ENCODE measurements around the gene RYR3.

DNA sequence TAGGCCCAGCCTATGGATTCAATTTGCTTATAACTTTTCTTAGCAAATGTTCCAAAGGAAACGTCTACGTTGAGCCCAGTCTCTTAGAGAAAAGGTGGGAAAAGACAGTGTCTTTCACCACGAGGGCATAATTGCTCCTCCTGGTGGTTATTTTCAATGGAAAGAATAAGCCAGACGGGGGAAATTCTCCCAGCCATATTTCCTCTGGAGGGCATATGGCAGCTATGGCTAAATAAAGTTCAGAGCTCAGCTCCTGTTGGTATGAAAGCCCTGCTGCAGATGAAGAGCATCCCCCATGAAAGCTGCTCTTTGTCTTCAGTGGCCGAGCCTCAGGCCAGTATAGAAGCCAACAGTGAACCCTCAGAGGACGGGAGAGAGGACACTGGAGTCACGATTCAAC is 297.9 kb downstream of the RYR3 start:
- TF ChIP-seq, protein P1, sequence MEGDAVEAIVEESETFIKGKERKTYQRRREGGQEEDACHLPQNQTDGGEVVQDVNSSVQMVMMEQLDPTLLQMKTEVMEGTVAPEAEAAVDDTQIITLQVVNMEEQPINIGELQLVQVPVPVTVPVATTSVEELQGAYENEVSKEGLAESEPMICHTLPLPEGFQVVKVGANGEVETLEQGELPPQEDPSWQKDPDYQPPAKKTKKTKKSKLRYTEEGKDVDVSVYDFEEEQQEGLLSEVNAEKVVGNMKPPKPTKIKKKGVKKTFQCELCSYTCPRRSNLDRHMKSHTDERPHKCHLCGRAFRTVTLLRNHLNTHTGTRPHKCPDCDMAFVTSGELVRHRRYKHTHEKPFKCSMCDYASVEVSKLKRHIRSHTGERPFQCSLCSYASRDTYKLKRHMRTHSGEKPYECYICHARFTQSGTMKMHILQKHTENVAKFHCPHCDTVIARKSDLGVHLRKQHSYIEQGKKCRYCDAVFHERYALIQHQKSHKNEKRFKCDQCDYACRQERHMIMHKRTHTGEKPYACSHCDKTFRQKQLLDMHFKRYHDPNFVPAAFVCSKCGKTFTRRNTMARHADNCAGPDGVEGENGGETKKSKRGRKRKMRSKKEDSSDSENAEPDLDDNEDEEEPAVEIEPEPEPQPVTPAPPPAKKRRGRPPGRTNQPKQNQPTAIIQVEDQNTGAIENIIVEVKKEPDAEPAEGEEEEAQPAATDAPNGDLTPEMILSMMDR (IDR thresholded peaks at IDR 0.05) = 0 out of 2 replicates have a peak, but pooled peaks have one; percentile 13
- no peak for TF ChIP-seq ZFX (IDR thresholded peaks at IDR 0.05; ENCODE audit: borderline replicate concordance)
